ENCODE results near the gene TPSD1. TPM values are rescaled to one million over a fixed set of nuclear protein-coding genes. Genes with fewer than 3 reads are reported as not detected.

Gene TPSD1
- total RNA-seq, 1 experiment from 2014 or later: 0.31 TPM

- TF ChIP-seq ZNF425 (CRISPR knock-in tag; conservative IDR thresholded peaks at IDR 0.05) (no peak), SMAD3 (CRISPR knock-in tag; IDR thresholded peaks at IDR 0.05; ENCODE audit: borderline replicate concordance) (no peak), OVOL2 (CRISPR knock-in tag; IDR thresholded peaks at IDR 0.05; ENCODE audit: borderline replicate concordance) (no peak), ZNF416 (CRISPR knock-in tag; IDR thresholded peaks at IDR 0.05) (no peak), ZNF671 (CRISPR knock-in tag; IDR thresholded peaks at IDR 0.05) (no peak), PRDM15 (CRISPR knock-in tag; IDR thresholded peaks at IDR 0.05) (no peak), PRRX2 (CRISPR knock-in tag; IDR thresholded peaks at IDR 0.05) (no peak)
Observed at GRCh38 chr16:1290063-1290501, 34.2 kb downstream of the TPSD1 start (continued).

GRCh38 chr16:1290860-1291575 is 35.1 kb downstream of the TPSD1 start:
- no peaks in the 10 kb centered on the region for H3K36me3 Mint-ChIP-seq
- H3K4me1 Mint-ChIP-seq: peaks cover 35% of the 10 kb centered on the region
- no peaks in the 10 kb centered on the region for H3K9me3 Mint-ChIP-seq
- TF ChIP-seq TP53 (CRISPR knock-in tag; IDR thresholded peaks at IDR 0.05) (no peak), ZNF425 (CRISPR knock-in tag; conservative IDR thresholded peaks at IDR 0.05) (no peak), ZBTB21 (CRISPR knock-in tag; IDR thresholded peaks at IDR 0.05; ENCODE audit: borderline replicate concordance) (no peak), FOXJ3 (CRISPR knock-in tag; IDR thresholded peaks at IDR 0.05; ENCODE audit: borderline replicate concordance) (no peak), NFE2L1 (CRISPR knock-in tag; IDR thresholded peaks at IDR 0.05) (no peak), MXD4 (CRISPR knock-in tag; IDR thresholded peaks at IDR 0.05; ENCODE audit: borderline replicate concordance) (no peak), USF2 (CRISPR knock-in tag; IDR thresholded peaks at IDR 0.05) (no peak), PRRX2 (CRISPR knock-in tag; IDR thresholded peaks at IDR 0.05) (no peak), ZNF121 (CRISPR knock-in tag; IDR thresholded peaks at IDR 0.05) (no peak)
- CTCF ChIA-PET: interaction anchor here (0.7 to 3.5 kb wide), 3 partner anchors 10 to 128 kb away, joined by 4 to 48 read pairs (median 7); no protein-coding TSS in a partner anchor
- H3K27ac Mint-ChIP-seq: no peak overlapping the region
- H3K4me3 Mint-ChIP-seq: no peak overlapping the region
- POLR2A ChIA-PET: no interaction called here
- DNase-seq (ENCODE audit: low spot score) (no peak), ATAC-seq (no peak)
- peaks cover 58% of the 10 kb centered on the region for H3K27me3 Mint-ChIP-seq (ENCODE audit: low read depth)

Measured in WTC11 (cell line).